D721Med (cell line): Measurements from ENCODE around the gene NELFE.

Experiments used
- DNase-seq: peaks from one replicate; pipeline ENCODE4 v3.0.0; 2011; ENCODE audit warnings: low spot score; ENCODE audit not compliant: insufficient read length
- FAIRE-seq: peaks from 2 replicates; lab custom pipeline; 2011; peaks lifted over from hg19 to GRCh38; lab: Jason Lieb, UNC
- TF ChIP-seq, protein P1 (sequence below): IDR thresholded peaks from 2 replicates; pipeline ENCODE4 v1.5.1; 2012; ENCODE audit warnings: mild to moderate bottlenecking, control low read depth; ENCODE audit not compliant: insufficient read depth; ENCODE audit errors: missing control alignments

Gene NELFE

DNA sequence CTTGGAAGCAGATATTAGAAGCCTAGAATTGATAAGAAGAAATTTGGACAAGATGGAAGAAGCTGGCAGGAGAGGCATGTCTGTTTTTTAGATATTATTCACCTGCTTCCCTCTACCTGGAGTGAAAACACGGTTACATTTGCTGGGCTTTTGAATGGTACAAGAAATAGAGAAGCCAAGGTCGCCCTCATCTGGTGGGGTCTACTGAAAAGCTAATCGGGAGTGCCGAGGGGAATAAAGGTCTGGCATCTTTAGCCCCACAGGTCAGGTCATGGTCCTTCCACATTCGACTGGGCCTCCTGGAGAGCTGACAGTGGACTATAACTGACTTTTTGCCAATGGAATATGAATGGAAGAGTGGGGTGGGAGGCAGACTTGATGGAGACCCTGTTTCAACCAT lies 35.8 kb downstream of the NELFE start:
- no peak for FAIRE-seq
- TF ChIP-seq, protein P1, sequence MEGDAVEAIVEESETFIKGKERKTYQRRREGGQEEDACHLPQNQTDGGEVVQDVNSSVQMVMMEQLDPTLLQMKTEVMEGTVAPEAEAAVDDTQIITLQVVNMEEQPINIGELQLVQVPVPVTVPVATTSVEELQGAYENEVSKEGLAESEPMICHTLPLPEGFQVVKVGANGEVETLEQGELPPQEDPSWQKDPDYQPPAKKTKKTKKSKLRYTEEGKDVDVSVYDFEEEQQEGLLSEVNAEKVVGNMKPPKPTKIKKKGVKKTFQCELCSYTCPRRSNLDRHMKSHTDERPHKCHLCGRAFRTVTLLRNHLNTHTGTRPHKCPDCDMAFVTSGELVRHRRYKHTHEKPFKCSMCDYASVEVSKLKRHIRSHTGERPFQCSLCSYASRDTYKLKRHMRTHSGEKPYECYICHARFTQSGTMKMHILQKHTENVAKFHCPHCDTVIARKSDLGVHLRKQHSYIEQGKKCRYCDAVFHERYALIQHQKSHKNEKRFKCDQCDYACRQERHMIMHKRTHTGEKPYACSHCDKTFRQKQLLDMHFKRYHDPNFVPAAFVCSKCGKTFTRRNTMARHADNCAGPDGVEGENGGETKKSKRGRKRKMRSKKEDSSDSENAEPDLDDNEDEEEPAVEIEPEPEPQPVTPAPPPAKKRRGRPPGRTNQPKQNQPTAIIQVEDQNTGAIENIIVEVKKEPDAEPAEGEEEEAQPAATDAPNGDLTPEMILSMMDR, result peak; percentile 23
- DNase-seq, result no peak

DNA sequence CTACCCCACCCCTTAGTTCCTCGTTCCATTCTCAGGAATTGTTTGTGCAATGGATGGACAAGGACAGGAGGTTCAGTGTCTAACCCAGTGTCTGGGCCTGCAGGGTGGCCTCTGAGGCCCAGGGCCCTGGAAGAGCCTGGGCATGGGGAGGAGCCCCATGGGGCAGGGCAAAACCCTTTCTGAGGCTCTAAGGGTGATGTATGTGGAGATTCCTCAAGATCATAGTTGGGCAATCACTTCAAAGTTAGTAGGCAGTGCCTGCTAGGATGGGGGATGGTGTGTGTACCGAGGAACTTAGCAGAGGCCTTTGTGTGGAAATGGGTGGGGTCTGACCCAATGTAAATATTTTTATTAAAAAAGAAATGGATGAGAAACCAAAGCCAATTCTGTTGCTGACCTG lies 38.0 kb downstream of the NELFE start:
- DNase-seq (no peak), FAIRE-seq (no peak)
- TF ChIP-seq, protein P1, result no peak

DNA sequence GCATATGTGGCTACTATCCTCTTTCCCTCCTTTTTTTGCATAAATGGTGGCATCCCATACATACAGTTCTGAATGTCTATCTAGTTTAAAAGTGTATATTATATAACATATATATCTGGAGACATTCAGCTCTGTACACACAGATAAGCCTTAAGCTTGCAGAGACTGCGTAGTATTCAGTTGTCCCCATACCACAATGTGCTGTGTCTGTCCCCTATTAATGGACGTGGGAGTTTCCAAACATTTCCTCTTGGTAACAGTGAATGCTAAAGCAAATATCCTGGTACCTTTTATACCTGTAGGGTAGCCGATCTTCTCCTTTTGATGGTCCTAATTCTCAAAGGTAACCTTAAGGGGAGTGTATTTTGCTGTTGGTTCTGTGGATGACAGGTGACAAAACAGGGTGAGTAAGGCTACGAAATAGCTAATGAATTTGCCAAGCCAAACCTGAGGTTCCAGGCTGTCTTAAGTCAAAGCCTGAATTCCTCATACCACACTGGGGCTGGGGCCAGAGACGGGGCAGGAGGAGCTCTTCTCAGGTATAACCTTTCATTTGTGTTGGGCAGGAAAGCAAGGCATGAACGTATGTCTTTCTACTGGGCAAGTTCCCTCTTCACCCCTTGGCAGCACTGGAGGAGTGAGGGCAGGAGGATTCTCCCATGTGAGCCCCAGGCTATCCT lies 39.0 kb downstream of the NELFE start:
- TF ChIP-seq, protein P1, result no peak
- no peak for DNase-seq
- no peak for FAIRE-seq

DNA sequence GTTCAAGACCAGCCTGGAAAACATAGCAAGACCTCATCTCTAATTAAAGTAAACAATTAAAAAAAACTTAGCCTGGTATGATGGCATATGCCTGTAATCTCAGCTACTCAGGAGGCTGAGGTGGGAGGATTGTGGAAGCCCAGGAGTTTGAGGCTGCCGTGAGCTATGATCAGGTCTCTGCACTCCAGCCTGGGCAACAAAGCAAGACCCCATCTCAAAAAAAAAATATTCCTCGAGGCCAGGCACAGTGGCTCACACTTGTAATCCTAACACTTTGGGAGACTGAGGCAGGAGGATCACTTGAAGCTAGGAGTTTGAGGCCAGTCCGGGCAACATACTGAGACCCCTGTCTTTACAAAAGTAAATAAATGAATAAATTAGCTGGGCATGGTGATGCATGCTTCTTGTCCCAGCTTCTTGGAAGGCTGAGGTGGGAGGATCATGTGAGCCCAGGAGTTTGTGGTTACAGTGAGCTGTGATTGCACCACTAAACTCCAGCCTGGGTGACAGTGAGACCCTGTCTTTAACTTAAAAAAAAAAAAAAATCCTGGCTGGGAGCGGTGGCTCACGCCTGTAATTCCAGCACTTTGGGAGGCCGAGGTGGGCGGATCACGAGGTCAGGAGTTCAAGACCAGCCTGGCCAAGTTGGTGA lies 40.6 kb downstream of the NELFE start:
- TF ChIP-seq, protein P1, result no peak
- no peak for DNase-seq
- FAIRE-seq, result no peak

DNA sequence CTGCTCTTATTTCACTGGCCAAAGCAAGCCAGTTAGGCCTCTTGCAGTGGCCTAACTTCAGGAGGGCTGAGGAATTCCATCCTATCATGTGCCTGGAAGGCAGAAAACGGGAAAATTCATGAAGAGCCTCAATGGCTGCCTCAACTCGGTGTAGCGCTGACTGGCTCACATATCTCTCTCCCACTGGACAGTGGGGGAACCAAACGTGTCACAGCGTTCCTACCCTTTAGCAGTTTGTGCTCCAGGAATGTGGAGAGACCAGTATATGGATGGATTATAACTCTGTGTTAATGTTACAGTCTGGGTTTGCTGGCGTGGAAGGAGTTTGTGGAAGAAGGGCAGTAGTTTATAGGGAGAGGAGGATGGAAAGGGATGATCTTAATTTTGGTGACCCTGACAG lies 43.0 kb downstream of the NELFE start:
- FAIRE-seq, result no peak
- no peak for DNase-seq
- TF ChIP-seq, protein P1, result no peak

DNA sequence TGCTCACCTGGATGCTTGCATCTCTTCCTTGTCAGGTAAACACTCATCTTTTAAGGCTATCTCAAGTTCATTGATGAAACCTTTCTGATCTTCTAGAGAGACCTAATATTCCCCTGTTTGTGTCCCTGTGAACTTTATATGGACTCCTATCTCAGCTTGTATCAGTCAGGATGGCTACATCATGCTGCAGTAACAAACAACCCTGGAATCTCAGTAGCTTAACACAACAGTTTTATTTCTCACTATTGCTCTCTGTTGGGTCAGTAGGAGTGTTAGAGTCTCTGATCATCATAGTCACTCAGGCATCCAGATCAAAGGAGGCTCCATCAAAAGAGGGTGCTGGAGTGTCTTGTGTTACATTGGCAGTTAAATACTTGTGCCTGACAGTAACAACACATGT lies 43.4 kb downstream of the NELFE start:
- FAIRE-seq, result no peak
- TF ChIP-seq, protein P1, result no peak
- DNase-seq, result no peak
